Stimulated activated CD8-positive, alpha-beta memory T cell treated with anti-CD3 and anti-CD28 coated beads, Interleukin-12 subunit alpha, Interleukin-12 subunit beta, amount 100 ng/mL, for 1 hour (primary cell): ENCODE data around the gene POTEE.
"Not testable (repeated sequence)": the region's sequence is repeated elsewhere in the genome, so short reads cannot be mapped to it uniquely, and the experiment has no call there.

Experiments used
- DNase-seq: peaks from one replicate; pipeline ENCODE4 v3.0.0-alpha.2; 2020; ENCODE audit warnings: low read depth

Gene POTEE

GRCh38 chr2:131209030-131209772 is at the start of gene POTEE:
Gene POTEE (plus strand): TSS chr2:131209536. CDS start chr2:131218403, 8,867 bp downstream.
- not testable (repeated sequence) for DNase-seq

GRCh38 chr2:131165562-131165961 is 43.8 kb upstream of the POTEE start:
- DNase-seq, result not testable (repeated sequence)

- no peak for DNase-seq
Observed at GRCh38 chr2:131168538-131168937, 40.8 kb upstream of the POTEE start.

GRCh38 chr2:131178050-131178449 is 31.3 kb upstream of the POTEE start:
- not testable (repeated sequence) for DNase-seq

- not testable (repeated sequence) for DNase-seq
Observed at GRCh38 chr2:131178721-131179418, 30.5 kb upstream of the POTEE start.

GRCh38 chr2:131181451-131181850 is 27.9 kb upstream of the POTEE start:
- DNase-seq, result not testable (repeated sequence)

GRCh38 chr2:131193421-131193820 is 15.9 kb upstream of the POTEE start:
- not testable (repeated sequence) for DNase-seq

GRCh38 chr2:131196186-131196585 is 13.2 kb upstream of the POTEE start:
- DNase-seq, result not testable (repeated sequence)

- DNase-seq, result no peak
Observed at GRCh38 chr2:131201098-131201497, 8.2 kb upstream of the POTEE start.

GRCh38 chr2:131207839-131208238 is 1.5 kb upstream of the POTEE start:
- not testable (repeated sequence) for DNase-seq

- DNase-seq, result not testable (repeated sequence)
Observed at GRCh38 chr2:131209773-131210104, 403 bp downstream of the POTEE start.

- not testable (repeated sequence) for DNase-seq
Observed at GRCh38 chr2:131210434-131211211, 1.3 kb downstream of the POTEE start.

GRCh38 chr2:131217238-131217986 is 8.1 kb downstream of the POTEE start:
- not testable (repeated sequence) for DNase-seq

GRCh38 chr2:131235543-131236449 is 26.5 kb downstream of the POTEE start:
- not testable (repeated sequence) for DNase-seq
